ENCODE measurements around the gene FLT1.

DNA sequence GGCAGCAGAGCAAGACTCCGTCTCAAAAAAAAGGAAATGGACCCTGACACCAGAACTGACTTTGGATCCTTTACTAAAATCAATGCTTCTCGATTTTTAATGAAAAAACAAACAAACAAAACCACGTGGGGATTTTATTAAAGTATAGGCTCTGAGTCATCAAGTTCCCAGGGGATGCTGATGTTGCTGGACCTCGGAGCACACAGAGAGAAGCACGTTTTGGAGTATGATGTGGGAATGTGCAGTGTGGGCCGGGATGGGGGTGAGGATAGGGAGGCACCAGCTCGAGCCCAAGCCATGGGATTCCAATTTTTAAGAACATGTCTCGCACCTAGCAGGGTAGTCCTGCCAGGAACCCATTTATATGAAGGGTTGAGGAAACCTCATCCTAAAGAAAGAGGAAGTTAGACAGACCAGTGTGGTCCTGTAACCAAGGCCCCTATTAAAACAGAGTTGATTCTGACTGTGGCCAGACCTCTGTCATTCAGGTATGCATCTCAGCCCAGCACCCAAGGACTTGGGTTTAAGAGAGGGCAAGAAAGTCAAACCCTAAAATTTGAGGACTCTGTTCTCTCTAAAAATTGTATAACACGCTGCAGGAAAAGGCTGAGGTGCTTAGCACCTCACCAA is 6.4 kb downstream of the FLT1 start:
- TF ChIP-seq EZH2 (IDR thresholded peaks at IDR 0.05; ENCODE audit: borderline replicate concordance, low read depth, low read length, severe bottlenecking) (no peak), CTCF (IDR thresholded peaks at IDR 0.05; ENCODE audit: borderline replicate concordance, extremely low read depth, low read length, poor library complexity, severe bottlenecking) (no peak)

Measured in DND-41 (cell line).